GM12878 (cell line): ENCODE results near the gene SLC9A7. TPM values are rescaled to one million over a fixed set of nuclear protein-coding genes. Genes with fewer than 3 reads are reported as not detected.

Experiments used
- BMI1 ChIP-seq: fragments of 450-650 bp; IDR thresholded peaks from 2 replicates; pipeline ENCODE4 v1.6.1; 2016; ENCODE audit warnings: mild to moderate bottlenecking, moderate library complexity, borderline replicate concordance
- CTCF ChIP-seq, 3 experiments: IDR thresholded peaks in 2 of 3; conservative IDR thresholded peaks in 1 of 3; 2 replicates each; pipeline ENCODE4 v1.5.1; 2011; ENCODE audit warnings: low read depth in 3 of 3, low read length in 3 of 3, mild to moderate bottlenecking in 3 of 3, control low read depth in 2 of 3, moderate library complexity in 2 of 3, inconsistent platforms in 1 of 3, mixed read lengths in 1 of 3; ENCODE audit not compliant: control insufficient read depth in 2 of 3, insufficient read depth in 1 of 3; ENCODE audit errors: extremely low read depth in 1 of 3
- IKZF1 ChIP-seq: fragments of 450-650 bp; conservative IDR thresholded peaks from 2 replicates; pipeline ENCODE4 v1.6.1; 2017; ENCODE audit warnings: antibody characterized with exemption, mild to moderate bottlenecking
- IRF3 ChIP-seq: fragments of 450-650 bp; IDR thresholded peaks from 2 replicates; pipeline ENCODE4 v1.6.1; 2014; ENCODE audit warnings: mild to moderate bottlenecking
- JUND ChIP-seq: IDR thresholded peaks from 2 replicates; pipeline ENCODE4 v1.6.1; 2012; ENCODE audit warnings: low read depth, mild to moderate bottlenecking, low read length, improper control_type of control experiment, moderate library complexity
- MYB ChIP-seq: fragments of 150-350 bp; IDR thresholded peaks from 2 replicates; pipeline ENCODE4 v1.6.1; 2014; ENCODE audit warnings: mild to moderate bottlenecking, low read depth, low read length, borderline replicate concordance
- NFXL1 ChIP-seq: fragments of 450-650 bp; IDR thresholded peaks from 2 replicates; pipeline ENCODE4 v1.6.1; 2017; ENCODE audit warnings: antibody characterized with exemption, mild to moderate bottlenecking, borderline replicate concordance
- NR2F1 ChIP-seq: fragments of 450-650 bp; conservative IDR thresholded peaks from 2 replicates; pipeline ENCODE4 v1.6.1; 2017; ENCODE audit warnings: mild to moderate bottlenecking
- POLR2AphosphoS2 ChIP-seq: IDR thresholded peaks from 2 replicates; pipeline ENCODE4 v1.6.1; 2011; ENCODE audit warnings: low read depth, mild to moderate bottlenecking, low read length, improper control_type of control experiment, moderate library complexity
- SMAD5 ChIP-seq: IDR thresholded peaks from 2 replicates; pipeline ENCODE4 v1.6.1; 2016; ENCODE audit warnings: antibody characterized with exemption, low read depth
- TCF12 ChIP-seq: IDR thresholded peaks from 2 replicates; pipeline ENCODE4 v1.6.1; 2011; ENCODE audit warnings: low read depth, mild to moderate bottlenecking, low read length
- TCF3 ChIP-seq: IDR thresholded peaks from 2 replicates; pipeline ENCODE4 v1.6.1; 2012; ENCODE audit warnings: low read depth, mild to moderate bottlenecking, low read length, borderline replicate concordance; ENCODE audit not compliant: insufficient read depth
- ZBTB4 ChIP-seq: fragments of 450-650 bp; formaldehyde crosslinking; IDR thresholded peaks from 2 replicates; pipeline ENCODE4 v1.4.0; 2022; ENCODE audit warnings: mild to moderate bottlenecking, moderate library complexity
- ZNF207 ChIP-seq: fragments of 450-650 bp; IDR thresholded peaks from 2 replicates; pipeline ENCODE4 v1.6.1; 2014; ENCODE audit warnings: antibody characterized with exemption, mild to moderate bottlenecking, borderline replicate concordance
- ZNF592 ChIP-seq: fragments of 450-650 bp; IDR thresholded peaks from 2 replicates; pipeline ENCODE4 v1.6.1; 2017; ENCODE audit warnings: mild to moderate bottlenecking, moderate library complexity
- polyA plus RNA-seq, 11 experiments: library from polyadenylated mRNA; depleted of rRNA in 4 of 11; unstranded in 6 of 11; stranded (reverse) in 5 of 11; fragments of >200 nt; fragmentation: Nextera tagmentation in 4 of 11; fragmentation: Illumina TruSeq in 1 of 11; extraction: Ambion mirVana in 4 of 11; extraction: Trizol in 1 of 11; gene quantifications; 1 replicate in 1 of 11; 2 replicates in 10 of 11; pipeline versions ENCODE4 v1.2.1 to v1.2.3, GENCODE V29; 2011 to 2016; ENCODE audit warnings: inconsistent platforms in 2 of 11, missing spikeins in 2 of 11, low read depth in 1 of 11
- total RNA-seq, 4 experiments: library from RNA; depleted of rRNA in 3 of 4; stranded (reverse); fragments of >200 nt in 3 of 4; fragmentation: Illumina TruSeq in 1 of 4; extraction: Trizol in 1 of 4; gene quantifications; 2 replicates each; pipeline versions ENCODE4 v1.2.1 to v1.2.3, GENCODE V29; 2013 to 2021

Gene SLC9A7
- total and polyA plus RNA-seq, 10 of the 15 experiments (the other 5 are each of a cell fraction or from before 2014, with no cell fraction given) = 5.0 to 62.8 (median 30.5) TPM

- TF ChIP-seq TCF3 (no peak), IKZF1 (peak; percentile 78), JUND (peak; percentile 50; the same call in 1 of the 2 replicates), BMI1 (peak; percentile 37; the same call in 1 of the 2 replicates), IRF3 (no peak), MYB (no peak), ZBTB4 (no peak), TCF12 (no peak), ZNF592 (no peak), NFXL1 (no peak), ZNF207 (no peak), POLR2AphosphoS2 (no peak), SMAD5 (no peak), NR2F1 (peak; percentile 67), CTCF (IDR thresholded peaks at IDR 0.05 in 2 of 3, conservative IDR thresholded peaks at IDR 0.05 in 1 of 3; ENCODE audit: control insufficient read depth in 2 of 3, extremely low read depth in 1 of 3, insufficient read depth in 1 of 3, low read depth in 3 of 3, low read length in 3 of 3) (no peak)
Measured at GRCh38 chrX:46561824-46562657, 196.9 kb downstream of the SLC9A7 start (continued).
